IMR-90 (cell line): ENCODE results near the gene ZNF609. TPM values are rescaled to one million over a fixed set of nuclear protein-coding genes. Genes with fewer than 3 reads are reported as not detected.

Experiments
- ATAC-seq: fragments of 200-7000 bp; cut with Tn5 transposase; 2 replicates; pipeline ENCODE4 v1.9.1; 2020; ENCODE audit warnings: low read depth, mild to moderate bottlenecking, moderate library complexity
- BruUV-seq: library from RNA; stranded (reverse); fragments of 400-500 nt; replicated peaks from 2 replicates; lab custom pipeline; 2021; lab: Mats Ljungman, UMichigan
- CTCF ChIA-PET: fragments of 300-600 bp; formaldehyde crosslinking; extraction: SDS; loops from one replicate; lab custom pipeline; 2021; ENCODE audit warnings: antibody characterized with exemption; lab: Yijun Ruan, JAX
- POLR2A ChIA-PET: fragments of 300-600 bp; sonication (Branson Sonifier 250); formaldehyde crosslinking; loops from one replicate; lab custom pipeline; 2022; ENCODE audit warnings: antibody characterized with exemption; ENCODE audit not compliant: unreplicated experiment; lab: Charles Lee
- DNase-seq: peaks from one replicate; pipeline ENCODE4 v3.0.0; 2013
- H2AFZ ChIP-seq: replicated peaks from 2 replicates; pipeline ENCODE3; 2013; ENCODE audit warnings: low read length, mild to moderate bottlenecking; ENCODE audit not compliant: poor library complexity
- H2AK5ac ChIP-seq: 2 replicates; pipeline ENCODE4 v1.6.1; 2013; ENCODE audit warnings: low read depth, low read length, inconsistent platforms
- H2AK9ac ChIP-seq: replicated peaks from 2 replicates; pipeline ENCODE3; 2013; ENCODE audit warnings: mild to moderate bottlenecking, low read depth, low read length, moderate library complexity; ENCODE audit not compliant: poor library complexity
- H2BK120ac ChIP-seq: 2 replicates; pipeline ENCODE4 v1.6.1; 2013; ENCODE audit warnings: low read depth, low read length, inconsistent platforms
- H2BK15ac ChIP-seq: 3 replicates; pipeline ENCODE4 v1.6.1; 2013; ENCODE audit warnings: low read depth, low read length, inconsistent platforms
- H2BK20ac ChIP-seq: 2 replicates; pipeline ENCODE4 v1.6.1; 2013; ENCODE audit warnings: low read depth, mild to moderate bottlenecking, inconsistent platforms, low read length, moderate library complexity
- H2BK5ac ChIP-seq: 2 replicates; pipeline ENCODE4 v1.6.1; 2013; ENCODE audit warnings: mild to moderate bottlenecking, low read depth, low read length, inconsistent platforms; ENCODE audit not compliant: poor library complexity, severe bottlenecking
- H3K14ac ChIP-seq: replicated peaks from 2 replicates; pipeline ENCODE4 v1.6.1; 2013; ENCODE audit warnings: low read depth, low read length, inconsistent platforms
- H3K18ac ChIP-seq: 2 replicates; pipeline ENCODE4 v1.6.1; 2013; ENCODE audit warnings: low read depth, low read length, control low read depth
- H3K23ac ChIP-seq: 2 replicates; pipeline ENCODE4 v1.6.1; 2013; ENCODE audit warnings: low read depth, low read length, inconsistent platforms
- H3K27ac ChIP-seq: 2 replicates; pipeline ENCODE4 v1.5.1; 2013; ENCODE audit warnings: mild to moderate bottlenecking, control low read depth, low read length; ENCODE audit not compliant: insufficient read depth
- H3K27me3 ChIP-seq: 2 replicates; pipeline ENCODE4 v1.6.1; 2013; ENCODE audit warnings: low read length; ENCODE audit not compliant: control insufficient read depth, insufficient read depth
- H3K36me3 ChIP-seq: 2 replicates; pipeline ENCODE4 v1.6.1; 2013; ENCODE audit warnings: low read length, mixed read lengths; ENCODE audit not compliant: control insufficient read depth, insufficient read depth
- H3K4ac ChIP-seq: 2 replicates; pipeline ENCODE4 v1.6.1; 2013; ENCODE audit warnings: low read depth, low read length, inconsistent platforms
- H3K4me1 ChIP-seq: 2 replicates; pipeline ENCODE4 v1.6.1; 2013; ENCODE audit warnings: low read length, mixed read lengths; ENCODE audit not compliant: control insufficient read depth, insufficient read depth
- H3K4me2 ChIP-seq: 2 replicates; pipeline ENCODE4 v1.6.1; 2013; ENCODE audit warnings: low read depth, mild to moderate bottlenecking, control low read depth, low read length, moderate library complexity
- H3K4me3 ChIP-seq: 2 replicates; pipeline ENCODE4 v1.5.1; 2013; ENCODE audit warnings: low read depth, mild to moderate bottlenecking, control low read depth, low read length, moderate library complexity; ENCODE audit not compliant: insufficient read depth
- H3K56ac ChIP-seq: 2 replicates; pipeline ENCODE4 v1.6.1; 2013; ENCODE audit warnings: low read length, inconsistent platforms; ENCODE audit not compliant: insufficient read depth; ENCODE audit errors: extremely low read depth
- H3K79me1 ChIP-seq, 2 experiments: 2 replicates each; pipeline ENCODE4 v1.6.1; 2013; ENCODE audit warnings: low read length in 2 of 2, inconsistent platforms in 1 of 2, low read depth in 1 of 2
- H3K9ac ChIP-seq: 2 replicates; pipeline ENCODE4 v1.6.1; 2013; ENCODE audit warnings: low read depth, low read length, control low read depth
- H3K9me1 ChIP-seq: 2 replicates; pipeline ENCODE4 v1.6.1; 2013; ENCODE audit warnings: low read length, inconsistent platforms; ENCODE audit not compliant: insufficient read depth
- H3K9me3 ChIP-seq: 2 replicates; pipeline ENCODE4 v1.6.1; 2013; ENCODE audit warnings: low read length; ENCODE audit not compliant: control insufficient read depth, insufficient read depth
- H4K20me1 ChIP-seq: 2 replicates; pipeline ENCODE4 v1.6.1; 2013; ENCODE audit warnings: low read length, inconsistent platforms; ENCODE audit not compliant: insufficient read depth
- H4K5ac ChIP-seq: 2 replicates; pipeline ENCODE4 v1.6.1; 2013; ENCODE audit warnings: mild to moderate bottlenecking, low read depth, low read length, control low read depth
- H4K8ac ChIP-seq, 2 experiments: 2 replicates each; pipeline ENCODE4 v1.6.1; 2013; ENCODE audit warnings: low read depth in 2 of 2, low read length in 2 of 2, control low read depth in 1 of 2, inconsistent platforms in 1 of 2
- H4K91ac ChIP-seq: 2 replicates; pipeline ENCODE4 v1.6.1; 2013; ENCODE audit warnings: low read depth, low read length, inconsistent platforms; ENCODE audit not compliant: insufficient read depth
- MAFK ChIP-seq: IDR thresholded peaks from 2 replicates; pipeline ENCODE4 v1.6.1; 2012; ENCODE audit warnings: low read depth, low read length, improper control_type of control experiment
- MAZ ChIP-seq: IDR thresholded peaks from 2 replicates; pipeline ENCODE4 v1.6.1; 2012; ENCODE audit warnings: low read depth, mild to moderate bottlenecking, low read length, improper control_type of control experiment, moderate library complexity, borderline replicate concordance
- POLR2A ChIP-seq: IDR thresholded peaks from 2 replicates; pipeline ENCODE4 v1.6.1; 2012; ENCODE audit warnings: mild to moderate bottlenecking, low read depth, low read length
- RAD21 ChIP-seq: IDR thresholded peaks from 2 replicates; pipeline ENCODE4 v1.6.1; 2012; ENCODE audit warnings: low read length, improper control_type of control experiment
- USF2 ChIP-seq: fragments of 150-350 bp; IDR thresholded peaks from 2 replicates; pipeline ENCODE4 v1.6.1; 2017; ENCODE audit warnings: mild to moderate bottlenecking, antibody characterized with exemption, low read length, low read depth
- WGBS, 2 experiments: methylation state at CpG; one replicate each; pipeline versions ENCODE4 v1.1.5 to v1.1.7; 2013; ENCODE audit warnings: missing lambda C conversion rate in 2 of 2; ENCODE audit not compliant: insufficient read length in 1 of 2; ENCODE audit errors: extremely low coverage in 2 of 2; 5-methylcytosine and 5-hydroxymethylcytosine counted together
- dilution Hi-C: fragments of 300-500 bp; cut with HindIII; formaldehyde crosslinking; loops from one replicate; pipeline ENCODE4 v1.14.3; 2018; ENCODE audit warnings: low sequenced_read_pairs; ENCODE audit not compliant: unreplicated experiment
- in situ Hi-C: fragments of 300-500 bp; cut with MboI; formaldehyde crosslinking; loops from 3 replicates; pipeline ENCODE4 v1.14.3; 2019; ENCODE audit warnings: low sequenced_read_pairs, inconsistent platforms, mixed read lengths
- intact Hi-C: fragments of 100-400 bp; cut with micrococcal nuclease; formaldehyde crosslinking; loops from 2 replicates; pipeline ENCODE4 v1.10.0; 2022
- polyA plus RNA-seq, 3 experiments: library from polyadenylated mRNA; depleted of rRNA; stranded (reverse); fragments of >200 nt; gene quantifications; 2 replicates each; pipeline ENCODE4 v1.2.3, GENCODE V29; 2012; ENCODE audit warnings: low replicate concordance in 1 of 3
- total RNA-seq: library from RNA; depleted of rRNA; stranded (reverse); fragments of >200 nt; gene quantifications from 2 replicates; pipeline ENCODE4 v1.2.3, GENCODE V29; 2012

The ZNF609 gene
- total and polyA plus RNA-seq, 2 of the 4 experiments (the other 2 are of a cell fraction) = 10.4 to 12.5 TPM

DNA sequence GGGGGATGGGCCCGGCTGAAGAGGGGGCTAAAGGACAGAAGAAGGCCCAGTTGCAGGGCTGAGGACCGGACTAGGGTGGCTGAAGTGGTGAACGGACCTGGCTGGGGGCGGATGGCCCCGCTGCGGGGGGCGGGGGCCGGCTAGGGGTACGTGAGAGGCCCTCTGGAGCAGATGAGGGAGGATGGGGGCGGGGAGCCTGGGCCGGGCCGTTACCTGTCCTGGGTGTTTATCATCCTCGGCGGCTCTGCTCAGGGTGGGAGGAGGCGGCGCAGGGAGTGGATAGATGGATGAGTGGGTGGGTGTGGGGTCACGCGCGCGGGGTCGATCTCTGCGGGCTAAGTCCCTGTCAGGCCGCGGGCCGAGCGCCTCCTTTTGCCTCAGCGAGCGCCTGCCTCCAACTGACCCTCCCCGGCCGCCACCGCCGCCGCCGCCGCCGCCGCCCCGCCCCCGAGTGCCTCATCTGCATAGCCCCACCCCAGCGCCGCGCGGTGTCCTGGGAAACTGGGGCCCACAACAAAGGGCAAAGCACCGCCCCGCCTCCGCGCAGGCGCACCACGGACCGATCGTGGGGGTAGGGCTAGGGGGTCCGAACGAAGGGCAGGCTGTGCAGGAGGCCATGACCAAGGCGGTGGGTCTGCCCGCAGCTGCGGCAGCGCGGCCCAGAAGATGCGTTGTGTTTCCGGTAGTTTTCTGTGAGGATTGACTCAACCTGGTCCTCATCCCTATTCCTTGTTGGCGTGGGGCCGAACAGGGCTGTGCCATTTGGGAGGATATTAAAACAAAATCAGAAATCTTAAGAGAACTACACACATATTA, 242.6 kb downstream of the ZNF609 start:
- peak overlapping the region; percentile 32; the same call in 1 of the 3 replicates for H2BK15ac ChIP-seq
- H3K9me1 ChIP-seq = peaks cover 33% of the 10 kb centered on the region
- peak overlapping the region; percentile 87 for H3K18ac ChIP-seq
- peak overlapping the region; percentile 94 for H3K14ac ChIP-seq
- H4K5ac ChIP-seq = peak overlapping the region; percentile 98
- peaks cover 26% of the 10 kb centered on the region for H3K4me1 ChIP-seq
- peak overlapping the region; percentile 95 for H3K23ac ChIP-seq
- peaks cover 46% of the 10 kb centered on the region for H4K20me1 ChIP-seq
- H3K56ac ChIP-seq = peak overlapping the region; percentile 38; the same call in 1 of the 2 replicates
- H3K9me3 ChIP-seq = no peaks in the 10 kb centered on the region
- in situ Hi-C loops (no loop called here), intact Hi-C loops (no loop called here), dilution Hi-C loops (no loop called here)
- H4K91ac ChIP-seq = peak overlapping the region; percentile 94
- H3K9ac ChIP-seq = peak overlapping the region; percentile 94
- H3K4me2 ChIP-seq = peak overlapping the region; percentile 93
- H2BK5ac ChIP-seq = peak overlapping the region; percentile 84
- peak overlapping the region; percentile 77 for H3K4me3 ChIP-seq
- POLR2A ChIA-PET = interaction anchor here (0.6 kb wide), 1 partner anchor 540 kb away, joined by 3 read pairs; the partner anchor contains the start of gene PPIB
- H2BK120ac ChIP-seq = no peak overlapping the region
- WGBS, 2 experiments = 0% methylated on average over 8 of the region's 62 CpGs; no CpG with 5 or more reads in 1 of the 2 experiments
- ATAC-seq = peak; percentile 94
- no peak overlapping the region for H2BK20ac ChIP-seq
- peak overlapping the region; percentile 93 for H3K4ac ChIP-seq
- peaks cover 14 to 55% of the 10 kb centered on the region in 2 experiments; a peak in 3 of 4 replicates for H3K79me1 ChIP-seq
- H2AK5ac ChIP-seq = peak overlapping the region; percentile 97
- H2AK9ac ChIP-seq = peak overlapping the region; percentile 95
- H2AFZ ChIP-seq = peak overlapping the region; percentile 94
- BruUV-seq = no TSS peak
- DNase-seq = peak; percentile 80
- peaks cover 3% of the 10 kb centered on the region; the same call in 1 of the 2 replicates for H3K36me3 ChIP-seq
- peak overlapping the region; percentile 92 to 97 for H4K8ac ChIP-seq
- CTCF ChIA-PET = no interaction called here
- peak overlapping the region; percentile 92 for H3K27ac ChIP-seq
- H3K27me3 ChIP-seq = no peaks in the 10 kb centered on the region
- peak; percentile 83 for TF ChIP-seq POLR2A
- no peak for TF ChIP-seq MAFK
- TF ChIP-seq RAD21 = no peak
- peak; percentile 88; the same call in 1 of the 2 replicates for TF ChIP-seq MAZ
- no peak for TF ChIP-seq USF2
